IMR-90 (cell line): ENCODE measurements around the gene NAA38. TPM values are rescaled to one million over a fixed set of nuclear protein-coding genes. Genes with fewer than 3 reads are reported as not detected.

Experiments used
- ATAC-seq: fragments of 200-7000 bp; cut with Tn5 transposase; 2 replicates; pipeline ENCODE4 v1.9.1; 2020; ENCODE audit warnings: low read depth, mild to moderate bottlenecking, moderate library complexity
- BruUV-seq: library from RNA; stranded (reverse); fragments of 400-500 nt; replicated peaks from 2 replicates; lab custom pipeline; 2021; lab: Mats Ljungman, UMichigan
- CTCF ChIA-PET: fragments of 300-600 bp; formaldehyde crosslinking; extraction: SDS; loops from one replicate; lab custom pipeline; 2021; ENCODE audit warnings: antibody characterized with exemption; lab: Yijun Ruan, JAX
- POLR2A ChIA-PET: fragments of 300-600 bp; sonication (Branson Sonifier 250); formaldehyde crosslinking; loops from one replicate; lab custom pipeline; 2022; ENCODE audit warnings: antibody characterized with exemption; ENCODE audit not compliant: unreplicated experiment; lab: Charles Lee
- DNase-seq: peaks from one replicate; pipeline ENCODE4 v3.0.0; 2013
- H2AFZ ChIP-seq: replicated peaks from 2 replicates; pipeline ENCODE3; 2013; ENCODE audit warnings: low read length, mild to moderate bottlenecking; ENCODE audit not compliant: poor library complexity
- H2AK5ac ChIP-seq: 2 replicates; pipeline ENCODE4 v1.6.1; 2013; ENCODE audit warnings: low read depth, low read length, inconsistent platforms
- H2AK9ac ChIP-seq: replicated peaks from 2 replicates; pipeline ENCODE3; 2013; ENCODE audit warnings: mild to moderate bottlenecking, low read depth, low read length, moderate library complexity; ENCODE audit not compliant: poor library complexity
- H2BK120ac ChIP-seq: 2 replicates; pipeline ENCODE4 v1.6.1; 2013; ENCODE audit warnings: low read depth, low read length, inconsistent platforms
- H2BK15ac ChIP-seq: 3 replicates; pipeline ENCODE4 v1.6.1; 2013; ENCODE audit warnings: low read depth, low read length, inconsistent platforms
- H2BK20ac ChIP-seq: 2 replicates; pipeline ENCODE4 v1.6.1; 2013; ENCODE audit warnings: low read depth, mild to moderate bottlenecking, inconsistent platforms, low read length, moderate library complexity
- H2BK5ac ChIP-seq: 2 replicates; pipeline ENCODE4 v1.6.1; 2013; ENCODE audit warnings: mild to moderate bottlenecking, low read depth, low read length, inconsistent platforms; ENCODE audit not compliant: poor library complexity, severe bottlenecking
- H3K14ac ChIP-seq: replicated peaks from 2 replicates; pipeline ENCODE4 v1.6.1; 2013; ENCODE audit warnings: low read depth, low read length, inconsistent platforms
- H3K18ac ChIP-seq: 2 replicates; pipeline ENCODE4 v1.6.1; 2013; ENCODE audit warnings: low read depth, low read length, control low read depth
- H3K23ac ChIP-seq: 2 replicates; pipeline ENCODE4 v1.6.1; 2013; ENCODE audit warnings: low read depth, low read length, inconsistent platforms
- H3K27ac ChIP-seq: 2 replicates; pipeline ENCODE4 v1.5.1; 2013; ENCODE audit warnings: mild to moderate bottlenecking, control low read depth, low read length; ENCODE audit not compliant: insufficient read depth
- H3K27me3 ChIP-seq: 2 replicates; pipeline ENCODE4 v1.6.1; 2013; ENCODE audit warnings: low read length; ENCODE audit not compliant: control insufficient read depth, insufficient read depth
- H3K36me3 ChIP-seq: 2 replicates; pipeline ENCODE4 v1.6.1; 2013; ENCODE audit warnings: low read length, mixed read lengths; ENCODE audit not compliant: control insufficient read depth, insufficient read depth
- H3K4ac ChIP-seq: 2 replicates; pipeline ENCODE4 v1.6.1; 2013; ENCODE audit warnings: low read depth, low read length, inconsistent platforms
- H3K4me1 ChIP-seq: 2 replicates; pipeline ENCODE4 v1.6.1; 2013; ENCODE audit warnings: low read length, mixed read lengths; ENCODE audit not compliant: control insufficient read depth, insufficient read depth
- H3K4me2 ChIP-seq: 2 replicates; pipeline ENCODE4 v1.6.1; 2013; ENCODE audit warnings: low read depth, mild to moderate bottlenecking, control low read depth, low read length, moderate library complexity
- H3K4me3 ChIP-seq: 2 replicates; pipeline ENCODE4 v1.5.1; 2013; ENCODE audit warnings: low read depth, mild to moderate bottlenecking, control low read depth, low read length, moderate library complexity; ENCODE audit not compliant: insufficient read depth
- H3K56ac ChIP-seq: 2 replicates; pipeline ENCODE4 v1.6.1; 2013; ENCODE audit warnings: low read length, inconsistent platforms; ENCODE audit not compliant: insufficient read depth; ENCODE audit errors: extremely low read depth
- H3K79me1 ChIP-seq, 2 experiments: 2 replicates each; pipeline ENCODE4 v1.6.1; 2013; ENCODE audit warnings: low read length in 2 of 2, inconsistent platforms in 1 of 2, low read depth in 1 of 2
- H3K9ac ChIP-seq: 2 replicates; pipeline ENCODE4 v1.6.1; 2013; ENCODE audit warnings: low read depth, low read length, control low read depth
- H3K9me1 ChIP-seq: 2 replicates; pipeline ENCODE4 v1.6.1; 2013; ENCODE audit warnings: low read length, inconsistent platforms; ENCODE audit not compliant: insufficient read depth
- H3K9me3 ChIP-seq: 2 replicates; pipeline ENCODE4 v1.6.1; 2013; ENCODE audit warnings: low read length; ENCODE audit not compliant: control insufficient read depth, insufficient read depth
- H4K20me1 ChIP-seq: 2 replicates; pipeline ENCODE4 v1.6.1; 2013; ENCODE audit warnings: low read length, inconsistent platforms; ENCODE audit not compliant: insufficient read depth
- H4K5ac ChIP-seq: 2 replicates; pipeline ENCODE4 v1.6.1; 2013; ENCODE audit warnings: mild to moderate bottlenecking, low read depth, low read length, control low read depth
- H4K8ac ChIP-seq, 2 experiments: 2 replicates each; pipeline ENCODE4 v1.6.1; 2013; ENCODE audit warnings: low read depth in 2 of 2, low read length in 2 of 2, control low read depth in 1 of 2, inconsistent platforms in 1 of 2
- H4K91ac ChIP-seq: 2 replicates; pipeline ENCODE4 v1.6.1; 2013; ENCODE audit warnings: low read depth, low read length, inconsistent platforms; ENCODE audit not compliant: insufficient read depth
- CTCF ChIP-seq: conservative IDR thresholded peaks from 2 replicates; pipeline ENCODE4 v1.5.1; 2012; ENCODE audit warnings: mild to moderate bottlenecking, low read depth, low read length, improper control_type of control experiment
- ELK1 ChIP-seq: fragments of 150-350 bp; IDR thresholded peaks from 2 replicates; pipeline ENCODE4 v1.6.1; 2016; ENCODE audit warnings: low read depth, mild to moderate bottlenecking, low read length, moderate library complexity, borderline replicate concordance
- FOS ChIP-seq: fragments of 150-350 bp; IDR thresholded peaks from 2 replicates; pipeline ENCODE4 v1.6.1; 2016; ENCODE audit warnings: low read depth, low read length
- MAFK ChIP-seq: IDR thresholded peaks from 2 replicates; pipeline ENCODE4 v1.6.1; 2012; ENCODE audit warnings: low read depth, low read length, improper control_type of control experiment
- MAZ ChIP-seq: IDR thresholded peaks from 2 replicates; pipeline ENCODE4 v1.6.1; 2012; ENCODE audit warnings: low read depth, mild to moderate bottlenecking, low read length, improper control_type of control experiment, moderate library complexity, borderline replicate concordance
- MXI1 ChIP-seq: IDR thresholded peaks from 2 replicates; pipeline ENCODE4 v1.6.1; 2012; ENCODE audit warnings: low read depth, mild to moderate bottlenecking, low read length, moderate library complexity, borderline replicate concordance
- NFE2L2 ChIP-seq: fragments of 150-350 bp; IDR thresholded peaks from 2 replicates; pipeline ENCODE4 v1.6.1; 2016; ENCODE audit warnings: low read depth, mild to moderate bottlenecking, low read length
- POLR2A ChIP-seq: IDR thresholded peaks from 2 replicates; pipeline ENCODE4 v1.6.1; 2012; ENCODE audit warnings: mild to moderate bottlenecking, low read depth, low read length
- RFX5 ChIP-seq: IDR thresholded peaks from 2 replicates; pipeline ENCODE4 v1.8.0; 2012; ENCODE audit warnings: low read depth, mild to moderate bottlenecking, low read length, moderate library complexity
- SMC3 ChIP-seq: fragments of 150-350 bp; IDR thresholded peaks from 2 replicates; pipeline ENCODE4 v1.6.1; 2016; ENCODE audit warnings: low read depth, mild to moderate bottlenecking, antibody characterized with exemption, low read length, moderate library complexity
- WGBS, 2 experiments: methylation state at CpG; one replicate each; pipeline versions ENCODE4 v1.1.5 to v1.1.7; 2013; ENCODE audit warnings: missing lambda C conversion rate in 2 of 2; ENCODE audit not compliant: insufficient read length in 1 of 2; ENCODE audit errors: extremely low coverage in 2 of 2; 5-methylcytosine and 5-hydroxymethylcytosine counted together
- dilution Hi-C: fragments of 300-500 bp; cut with HindIII; formaldehyde crosslinking; loops from one replicate; pipeline ENCODE4 v1.14.3; 2018; ENCODE audit warnings: low sequenced_read_pairs; ENCODE audit not compliant: unreplicated experiment
- in situ Hi-C: fragments of 300-500 bp; cut with MboI; formaldehyde crosslinking; loops from 3 replicates; pipeline ENCODE4 v1.14.3; 2019; ENCODE audit warnings: low sequenced_read_pairs, inconsistent platforms, mixed read lengths
- intact Hi-C: fragments of 100-400 bp; cut with micrococcal nuclease; formaldehyde crosslinking; loops from 2 replicates; pipeline ENCODE4 v1.10.0; 2022
- polyA plus RNA-seq, 3 experiments: library from polyadenylated mRNA; depleted of rRNA; stranded (reverse); fragments of >200 nt; gene quantifications; 2 replicates each; pipeline ENCODE4 v1.2.3, GENCODE V29; 2012; ENCODE audit warnings: low replicate concordance in 1 of 3
- total RNA-seq: library from RNA; depleted of rRNA; stranded (reverse); fragments of >200 nt; gene quantifications from 2 replicates; pipeline ENCODE4 v1.2.3, GENCODE V29; 2012

NAA38 gene
- total and polyA plus RNA-seq, 2 of the 4 experiments (the other 2 are of a cell fraction) = 40.7 to 76.8 TPM

- no peak overlapping the region for H2BK5ac ChIP-seq
- H4K5ac ChIP-seq = no peak overlapping the region
- H3K79me1 ChIP-seq = peaks cover 4 to 52% of the 10 kb centered on the region in 2 experiments
- in situ Hi-C loops = no loop called here
- ChIA-PET POLR2A (no interaction called here), CTCF (no interaction called here)
- H3K23ac ChIP-seq = no peak overlapping the region
- no peak overlapping the region for H3K9ac ChIP-seq
- no peak overlapping the region for H2AK9ac ChIP-seq
- H2BK120ac ChIP-seq = no peak overlapping the region
- no peak overlapping the region for H2BK15ac ChIP-seq
- DNase-seq (no peak), ATAC-seq (no peak)
- H4K20me1 ChIP-seq = peaks cover 57% of the 10 kb centered on the region
- no peaks in the 10 kb centered on the region for H3K27me3 ChIP-seq
- intact Hi-C loops = no loop called here
- no peak overlapping the region for H3K4me2 ChIP-seq
- WGBS, 2 experiments = 92% methylated on average over 5 of the region's 34 CpGs; no CpG with 5 or more reads in 1 of the 2 experiments
- dilution Hi-C loops = no loop called here
- no peak overlapping the region for H3K18ac ChIP-seq
- H3K56ac ChIP-seq = no peak overlapping the region
- H3K4ac ChIP-seq = no peak overlapping the region
- H3K36me3 ChIP-seq = peaks cover 51% of the 10 kb centered on the region
- BruUV-seq = no TSS peak
- H3K9me3 ChIP-seq = no peaks in the 10 kb centered on the region
- H3K4me3 ChIP-seq = no peak overlapping the region
- no peak overlapping the region for H4K91ac ChIP-seq
- no peak overlapping the region for H2AK5ac ChIP-seq
- no peak overlapping the region for H3K14ac ChIP-seq
- no peaks in the 10 kb centered on the region for H3K9me1 ChIP-seq
- no peak overlapping the region for H4K8ac ChIP-seq
- H3K4me1 ChIP-seq = peaks cover 9% of the 10 kb centered on the region
- TF ChIP-seq ELK1 = no peak
- no peak for TF ChIP-seq NFE2L2
- TF ChIP-seq SMC3 = no peak
- no peak for TF ChIP-seq POLR2A
- TF ChIP-seq FOS = no peak
- no peak for TF ChIP-seq MAZ
- TF ChIP-seq CTCF = no peak
- no peak for TF ChIP-seq MAFK
- no peak for TF ChIP-seq RFX5
- no peak for TF ChIP-seq MXI1
- H2BK20ac ChIP-seq = no peak overlapping the region
- no peak overlapping the region for H3K27ac ChIP-seq
- no peak overlapping the region for H2AFZ ChIP-seq
These were observed 10.3 kb downstream of the NAA38 start for GRCh38 chr17:7846765-7847661.
